Activated T-cell treated with anti-CD3 and anti-CD28 coated beads, Interleukin-2, amount 50 U/mL, for 24 hours (primary cell): ENCODE measurements around the gene PIK3R2.

ENCODE experiments used
- DNase-seq: peaks from one replicate; pipeline ENCODE4 v3.0.0-alpha.2; 2020
- H3K27ac Mint-ChIP-seq: 2 replicates; pipeline ENCODE4 v1.8.0; 2020; ENCODE audit warnings: mild to moderate bottlenecking, mixed read lengths
- H3K27me3 Mint-ChIP-seq: 2 replicates; pipeline ENCODE4 v1.8.0; 2020; ENCODE audit warnings: mixed read lengths
- H3K36me3 Mint-ChIP-seq: 2 replicates; pipeline ENCODE4 v1.8.0; 2020; ENCODE audit warnings: low read depth, mixed read lengths
- H3K4me1 Mint-ChIP-seq: 2 replicates; pipeline ENCODE4 v1.8.0; 2020; ENCODE audit warnings: low read depth, mixed read lengths
- H3K4me3 Mint-ChIP-seq: 2 replicates; pipeline ENCODE4 v1.8.0; 2020; ENCODE audit warnings: mild to moderate bottlenecking, moderate library complexity, mixed read lengths
- H3K9me3 Mint-ChIP-seq: 2 replicates; pipeline ENCODE4 v1.8.0; 2020; ENCODE audit warnings: mixed read lengths

Gene PIK3R2

GRCh38 chr19:18119013-18119716 is 33.8 kb upstream of the PIK3R2 start:
- peak; percentile 68 for DNase-seq
- Mint-ChIP-seq H3K27ac (peak overlapping the region; percentile 91), H3K4me1 (peaks cover 31% of the 10 kb centered on the region), H3K27me3 (no peaks in the 10 kb centered on the region), H3K9me3 (no peaks in the 10 kb centered on the region), H3K36me3 (peaks cover 35% of the 10 kb centered on the region), H3K4me3 (peak overlapping the region; percentile 77)

GRCh38 chr19:18119717-18120105 is 33.3 kb upstream of the PIK3R2 start:
- H3K4me3 Mint-ChIP-seq: peak overlapping the region; percentile 77
- peaks cover 31% of the 10 kb centered on the region for H3K4me1 Mint-ChIP-seq
- no peaks in the 10 kb centered on the region for H3K9me3 Mint-ChIP-seq
- peak; percentile 63 for DNase-seq
- H3K27me3 Mint-ChIP-seq: no peaks in the 10 kb centered on the region
- H3K27ac Mint-ChIP-seq: peak overlapping the region; percentile 91
- peaks cover 39% of the 10 kb centered on the region for H3K36me3 Mint-ChIP-seq

GRCh38 chr19:18120127-18120526 is 32.8 kb upstream of the PIK3R2 start:
- no peak for DNase-seq
- H3K4me3 Mint-ChIP-seq: peak overlapping the region; percentile 77
- no peaks in the 10 kb centered on the region for H3K27me3 Mint-ChIP-seq
- H3K4me1 Mint-ChIP-seq: peaks cover 31% of the 10 kb centered on the region
- H3K27ac Mint-ChIP-seq: peak overlapping the region; percentile 91
- peaks cover 43% of the 10 kb centered on the region for H3K36me3 Mint-ChIP-seq
- no peaks in the 10 kb centered on the region for H3K9me3 Mint-ChIP-seq

GRCh38 chr19:18121166-18121565 is 31.8 kb upstream of the PIK3R2 start:
- Mint-ChIP-seq H3K4me3 (no peak overlapping the region), H3K36me3 (peaks cover 54% of the 10 kb centered on the region), H3K9me3 (no peaks in the 10 kb centered on the region), H3K27me3 (no peaks in the 10 kb centered on the region), H3K27ac (peak overlapping the region; percentile 91), H3K4me1 (peaks cover 31% of the 10 kb centered on the region)
- no peak for DNase-seq

- Mint-ChIP-seq H3K27ac (peak overlapping the region; percentile 71), H3K4me3 (no peak overlapping the region), H3K9me3 (no peaks in the 10 kb centered on the region), H3K27me3 (no peaks in the 10 kb centered on the region), H3K36me3 (peaks cover 56% of the 10 kb centered on the region), H3K4me1 (peaks cover 25% of the 10 kb centered on the region)
- DNase-seq: no peak
Measured at GRCh38 chr19:18122424-18122823, 30.5 kb upstream of the PIK3R2 start.

GRCh38 chr19:18122860-18123795 is 29.8 kb upstream of the PIK3R2 start:
- Mint-ChIP-seq H3K36me3 (peaks cover 59% of the 10 kb centered on the region), H3K4me1 (peaks cover 24% of the 10 kb centered on the region), H3K9me3 (no peaks in the 10 kb centered on the region), H3K27ac (peak overlapping the region; percentile 71), H3K4me3 (no peak overlapping the region), H3K27me3 (no peaks in the 10 kb centered on the region)
- DNase-seq: no peak

GRCh38 chr19:18123819-18124218 is 29.1 kb upstream of the PIK3R2 start:
- peaks cover 64% of the 10 kb centered on the region for H3K36me3 Mint-ChIP-seq

GRCh38 chr19:18126097-18126496 is 26.9 kb upstream of the PIK3R2 start:
- Mint-ChIP-seq H3K4me3 (no peak overlapping the region), H3K27ac (peak overlapping the region; percentile 28), H3K27me3 (no peaks in the 10 kb centered on the region), H3K36me3 (peaks cover 82% of the 10 kb centered on the region), H3K4me1 (no peaks in the 10 kb centered on the region), H3K9me3 (no peaks in the 10 kb centered on the region)
- no peak for DNase-seq

More at GRCh38 chr19:18123819-18124218, 29.1 kb upstream of the PIK3R2 start:
- peaks cover 20% of the 10 kb centered on the region for H3K4me1 Mint-ChIP-seq
- H3K4me3 Mint-ChIP-seq: no peak overlapping the region
- H3K27ac Mint-ChIP-seq: no peak overlapping the region
- H3K9me3 Mint-ChIP-seq: no peaks in the 10 kb centered on the region
- H3K27me3 Mint-ChIP-seq: no peaks in the 10 kb centered on the region
- DNase-seq: no peak

GRCh38 chr19:18128044-18128443 is 24.9 kb upstream of the PIK3R2 start:
- H3K27me3 Mint-ChIP-seq: no peaks in the 10 kb centered on the region
- peak overlapping the region; percentile 55 for H3K27ac Mint-ChIP-seq
- DNase-seq: no peak

GRCh38 chr19:18128805-18129204 is 24.2 kb upstream of the PIK3R2 start:
- H3K27me3 Mint-ChIP-seq: no peaks in the 10 kb centered on the region
- no peak for DNase-seq
- no peaks in the 10 kb centered on the region for H3K9me3 Mint-ChIP-seq
- no peak overlapping the region for H3K27ac Mint-ChIP-seq
- H3K4me3 Mint-ChIP-seq: no peak overlapping the region
- no peaks in the 10 kb centered on the region for H3K4me1 Mint-ChIP-seq
- peaks cover 74% of the 10 kb centered on the region for H3K36me3 Mint-ChIP-seq

More at GRCh38 chr19:18128044-18128443, 24.9 kb upstream of the PIK3R2 start:
- Mint-ChIP-seq H3K4me3 (no peak overlapping the region), H3K36me3 (peaks cover 80% of the 10 kb centered on the region), H3K9me3 (no peaks in the 10 kb centered on the region), H3K4me1 (no peaks in the 10 kb centered on the region)

GRCh38 chr19:18130523-18131242 is 22.3 kb upstream of the PIK3R2 start:
- H3K27ac Mint-ChIP-seq: no peak overlapping the region
- no peak overlapping the region for H3K4me3 Mint-ChIP-seq
- no peak for DNase-seq
- no peaks in the 10 kb centered on the region for H3K27me3 Mint-ChIP-seq
- H3K4me1 Mint-ChIP-seq: no peaks in the 10 kb centered on the region
- H3K36me3 Mint-ChIP-seq: peaks cover 72% of the 10 kb centered on the region
- no peaks in the 10 kb centered on the region for H3K9me3 Mint-ChIP-seq

- peaks cover 76% of the 10 kb centered on the region for H3K36me3 Mint-ChIP-seq
- no peaks in the 10 kb centered on the region for H3K27me3 Mint-ChIP-seq
- H3K4me1 Mint-ChIP-seq: no peaks in the 10 kb centered on the region
- H3K4me3 Mint-ChIP-seq: no peak overlapping the region
- no peak for DNase-seq
- H3K27ac Mint-ChIP-seq: no peak overlapping the region
- H3K9me3 Mint-ChIP-seq: no peaks in the 10 kb centered on the region
Measured at GRCh38 chr19:18131841-18132596, 20.9 kb upstream of the PIK3R2 start.

GRCh38 chr19:18135712-18136584 is 17.0 kb upstream of the PIK3R2 start:
- no peaks in the 10 kb centered on the region for H3K27me3 Mint-ChIP-seq
- no peak overlapping the region for H3K4me3 Mint-ChIP-seq
- DNase-seq: no peak
- no peaks in the 10 kb centered on the region for H3K9me3 Mint-ChIP-seq
- peaks cover 71% of the 10 kb centered on the region for H3K36me3 Mint-ChIP-seq
- H3K27ac Mint-ChIP-seq: peak overlapping the region; percentile 12
- H3K4me1 Mint-ChIP-seq: no peaks in the 10 kb centered on the region
